Peyer's patch (tissue), 4 donors: ENCODE results near the gene BTBD8.

Source experiments
- POLR2A ChIP-seq, 2 donors: fragments of 450-650 bp; IDR thresholded peaks; one replicate each; pipeline ENCODE4 v1.5.1; 2017; ENCODE audit warnings: antibody characterized with exemption in 2 of 2, mild to moderate bottlenecking in 2 of 2, moderate library complexity in 2 of 2
- TF ChIP-seq, protein P1 (sequence below), 6 experiments: fragments of 450-650 bp in 4 of 6; fragments of 200-600 bp in 2 of 6; sonication (generic) in 1 of 6; IDR thresholded peaks; one replicate each; pipeline ENCODE4 v1.5.1; 2017 to 2019; ENCODE audit warnings: antibody characterized with exemption in 6 of 6, mild to moderate bottlenecking in 3 of 6, moderate library complexity in 1 of 6

DNA sequence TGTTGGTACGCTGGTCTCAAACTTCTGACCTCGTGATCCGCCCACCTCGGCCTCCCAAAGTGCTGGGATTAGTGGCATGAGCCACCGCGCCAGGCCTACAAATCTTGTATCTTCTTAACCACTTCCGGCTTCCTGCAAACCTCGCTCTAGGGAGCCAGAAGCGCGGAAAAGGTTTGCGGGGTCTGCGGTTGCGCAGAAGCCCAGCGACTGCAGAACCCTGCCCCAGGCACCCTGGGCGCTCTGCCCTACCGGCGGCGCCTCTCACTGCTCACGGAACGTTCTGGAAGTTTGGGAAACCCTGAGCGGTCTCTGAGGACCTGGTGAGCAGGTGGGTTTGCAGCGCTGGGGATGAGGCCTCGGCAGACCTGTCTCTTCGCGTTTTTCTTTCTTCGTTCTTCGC lies 137.6 kb downstream of the BTBD8 start, which contains the start of gene C1orf146:
- TF ChIP-seq POLR2A (IDR thresholded peaks at IDR 0.05) = no peak
- TF ChIP-seq, protein P1, sequence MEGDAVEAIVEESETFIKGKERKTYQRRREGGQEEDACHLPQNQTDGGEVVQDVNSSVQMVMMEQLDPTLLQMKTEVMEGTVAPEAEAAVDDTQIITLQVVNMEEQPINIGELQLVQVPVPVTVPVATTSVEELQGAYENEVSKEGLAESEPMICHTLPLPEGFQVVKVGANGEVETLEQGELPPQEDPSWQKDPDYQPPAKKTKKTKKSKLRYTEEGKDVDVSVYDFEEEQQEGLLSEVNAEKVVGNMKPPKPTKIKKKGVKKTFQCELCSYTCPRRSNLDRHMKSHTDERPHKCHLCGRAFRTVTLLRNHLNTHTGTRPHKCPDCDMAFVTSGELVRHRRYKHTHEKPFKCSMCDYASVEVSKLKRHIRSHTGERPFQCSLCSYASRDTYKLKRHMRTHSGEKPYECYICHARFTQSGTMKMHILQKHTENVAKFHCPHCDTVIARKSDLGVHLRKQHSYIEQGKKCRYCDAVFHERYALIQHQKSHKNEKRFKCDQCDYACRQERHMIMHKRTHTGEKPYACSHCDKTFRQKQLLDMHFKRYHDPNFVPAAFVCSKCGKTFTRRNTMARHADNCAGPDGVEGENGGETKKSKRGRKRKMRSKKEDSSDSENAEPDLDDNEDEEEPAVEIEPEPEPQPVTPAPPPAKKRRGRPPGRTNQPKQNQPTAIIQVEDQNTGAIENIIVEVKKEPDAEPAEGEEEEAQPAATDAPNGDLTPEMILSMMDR (IDR thresholded peaks at IDR 0.05) = no peak
